ENCODE data around the gene ZNF549. TPM values are rescaled to one million over a fixed set of nuclear protein-coding genes. Genes with fewer than 3 reads are reported as not detected.
"Not testable (repeated sequence)": the region's sequence is repeated elsewhere in the genome, so short reads cannot be mapped to it uniquely, and the experiment has no call there.

Gene ZNF549
- total RNA-seq, 3 donors from 2014 or later (not counting 1 experiment from before 2014, with no cell fraction given): 7.1 to 12.1 (median 8.6) TPM

GRCh38 chr19:57500400-57500799, 26.8 kb upstream of the ZNF549 start:
- peak overlapping the region; percentile 49 for H3K4me3 Mint-ChIP-seq
- peaks cover 18 to 38% of the 10 kb centered on the region in 2 donors for H3K4me1 Mint-ChIP-seq
- H3K27me3 Mint-ChIP-seq (ENCODE audit: low read depth in 2 of 2); ATAC-seq; DNase-seq; H3K4me3 ChIP-seq (ENCODE audit: low read length); H3K27ac ChIP-seq (ENCODE audit: low read length); intact Hi-C loops (cut with micrococcal nuclease); H3K27me3 ChIP-seq (ENCODE audit: control insufficient read depth, insufficient read depth, low read length): not testable (repeated sequence)
- H3K27ac Mint-ChIP-seq: peak overlapping the region; percentile 69 to 73
- Histone ChIP-seq H3K9me3 (ENCODE audit: control insufficient read depth, insufficient read depth, low read length) (peaks cover 20% of the 10 kb centered on the region), H3K4me1 (ENCODE audit: control insufficient read depth, insufficient read depth, low read length) (peaks cover 10% of the 10 kb centered on the region), H3K36me3 (ENCODE audit: control insufficient read depth, insufficient read depth, low read length) (peaks cover 14% of the 10 kb centered on the region)
- 0% methylated on average over 1 of the region's 4 CpGs for WGBS (ENCODE audit: insufficient coverage)
- H3K9me3 Mint-ChIP-seq: peaks cover 11 to 18% of the 10 kb centered on the region in 2 donors
- H3K36me3 Mint-ChIP-seq: peaks cover 57% of the 10 kb centered on the region

- Mint-ChIP-seq H3K4me1 (peaks cover 3 to 21% of the 10 kb centered on the region in 2 donors), H3K27me3 (ENCODE audit: low read depth in 2 of 2) (no peaks in the 10 kb centered on the region), H3K27ac (no peak overlapping the region), H3K9me3 (peaks cover 11 to 25% of the 10 kb centered on the region in 2 donors), H3K36me3 (peaks cover 78% of the 10 kb centered on the region), H3K4me3 (no peak overlapping the region)
- WGBS (ENCODE audit: insufficient coverage): 46% methylated on average over 4 of the region's 4 CpGs
- H3K9me3 ChIP-seq (ENCODE audit: control insufficient read depth, insufficient read depth, low read length): peaks cover 52% of the 10 kb centered on the region
- intact Hi-C loops (cut with micrococcal nuclease): no loop called here
- no peak for ATAC-seq
- TF ChIP-seq CTCF (IDR thresholded peaks at IDR 0.05): no peak
- peaks cover 1% of the 10 kb centered on the region for H3K4me1 ChIP-seq (ENCODE audit: control insufficient read depth, insufficient read depth, low read length)
- DNase-seq: no peak
- no peak overlapping the region for H3K4me3 ChIP-seq (ENCODE audit: low read length)
- peaks cover 36% of the 10 kb centered on the region for H3K36me3 ChIP-seq (ENCODE audit: control insufficient read depth, insufficient read depth, low read length)
- no peaks in the 10 kb centered on the region for H3K27me3 ChIP-seq (ENCODE audit: control insufficient read depth, insufficient read depth, low read length)
- no peak overlapping the region for H3K27ac ChIP-seq (ENCODE audit: low read length)
These were observed 21.0 kb upstream of the ZNF549 start for GRCh38 chr19:57506163-57506562.

GRCh38 chr19:57511484-57511883, 15.7 kb upstream of the ZNF549 start:
- H3K27ac Mint-ChIP-seq: no peak overlapping the region
- no peaks in the 10 kb centered on the region for H3K27me3 Mint-ChIP-seq (ENCODE audit: low read depth in 2 of 2)
- intact Hi-C loops (cut with micrococcal nuclease): no loop called here
- no peaks in the 10 kb centered on the region for H3K4me1 ChIP-seq (ENCODE audit: control insufficient read depth, insufficient read depth, low read length)
- no peak overlapping the region for H3K27ac ChIP-seq (ENCODE audit: low read length)
- no peak for TF ChIP-seq CTCF (IDR thresholded peaks at IDR 0.05)
- H3K4me3 ChIP-seq (ENCODE audit: low read length): no peak overlapping the region
- H3K4me3 Mint-ChIP-seq: no peak overlapping the region
- H3K9me3 Mint-ChIP-seq: peaks cover 14 to 37% of the 10 kb centered on the region in 2 donors
- H3K4me1 Mint-ChIP-seq: no peaks in the 10 kb centered on the region
- H3K9me3 ChIP-seq (ENCODE audit: control insufficient read depth, insufficient read depth, low read length): peaks cover 41% of the 10 kb centered on the region
- H3K36me3 Mint-ChIP-seq: peaks cover 72% of the 10 kb centered on the region
- ATAC-seq (no peak), DNase-seq (no peak)
- no peaks in the 10 kb centered on the region for H3K27me3 ChIP-seq (ENCODE audit: control insufficient read depth, insufficient read depth, low read length)
- peaks cover 22% of the 10 kb centered on the region for H3K36me3 ChIP-seq (ENCODE audit: control insufficient read depth, insufficient read depth, low read length)

GRCh38 chr19:57512845-57513244, 14.3 kb upstream of the ZNF549 start:
- ATAC-seq (no peak), DNase-seq (no peak)
- H3K27ac Mint-ChIP-seq: no peak overlapping the region
- Histone ChIP-seq H3K27ac (ENCODE audit: low read length) (no peak overlapping the region), H3K27me3 (ENCODE audit: control insufficient read depth, insufficient read depth, low read length) (no peaks in the 10 kb centered on the region), H3K4me1 (ENCODE audit: control insufficient read depth, insufficient read depth, low read length) (no peaks in the 10 kb centered on the region), H3K9me3 (ENCODE audit: control insufficient read depth, insufficient read depth, low read length) (peaks cover 31% of the 10 kb centered on the region), H3K4me3 (ENCODE audit: low read length) (no peak overlapping the region), H3K36me3 (ENCODE audit: control insufficient read depth, insufficient read depth, low read length) (peaks cover 14% of the 10 kb centered on the region)
- H3K9me3 Mint-ChIP-seq: peaks cover 14 to 37% of the 10 kb centered on the region in 2 donors
- no peaks in the 10 kb centered on the region for H3K27me3 Mint-ChIP-seq (ENCODE audit: low read depth in 2 of 2)
- no peaks in the 10 kb centered on the region for H3K4me1 Mint-ChIP-seq
- H3K36me3 Mint-ChIP-seq: peaks cover 64% of the 10 kb centered on the region
- no peak overlapping the region for H3K4me3 Mint-ChIP-seq
- intact Hi-C loops (cut with micrococcal nuclease): no loop called here
- 97% methylated on average over 6 of the region's 6 CpGs for WGBS (ENCODE audit: insufficient coverage)
- TF ChIP-seq CTCF (IDR thresholded peaks at IDR 0.05): no peak

All from natural killer cell (primary cell).